Right lobe of liver (tissue), 6 donors: ENCODE data around the gene RELT. TPM values are rescaled to one million over a fixed set of nuclear protein-coding genes. Genes with fewer than 3 reads are reported as not detected.

Experiments
- ATAC-seq, 4 donors: fragments of 200-7000 bp; cut with Tn5 transposase; one replicate each; pipeline ENCODE4 v1.9.1; 2020; ENCODE audit warnings: mild to moderate bottlenecking in 4 of 4, moderate library complexity in 4 of 4
- DNase-seq, 3 donors: peaks; one replicate each; pipeline ENCODE4 v3.0.0-alpha.2; 2020
- H3K27ac ChIP-seq, 3 donors: fragments of 200-600 bp; one replicate each; pipeline ENCODE4 v1.8.0; 2022
- H3K27me3 ChIP-seq, 2 donors: fragments of 200-600 bp; one replicate each; pipeline ENCODE4 v1.8.0; 2022
- H3K36me3 ChIP-seq, 4 donors: fragments of 200-600 bp; sonication (generic) in 1 of 4; one replicate each; pipeline versions ENCODE4 v1.5.1 to v1.8.0; 2017 to 2022; ENCODE audit warnings: control low read depth in 1 of 4
- H3K4me1 ChIP-seq, 4 donors: fragments of 200-600 bp; sonication (generic) in 1 of 4; one replicate each; pipeline versions ENCODE4 v1.5.1 to v1.8.0; 2017 to 2022; ENCODE audit warnings: control low read depth in 1 of 4
- H3K4me3 ChIP-seq, 3 donors: fragments of 200-600 bp; one replicate each; pipeline ENCODE4 v1.8.0; 2022
- H3K9me3 ChIP-seq, 4 donors: fragments of 200-600 bp; sonication (generic) in 1 of 4; one replicate each; pipeline versions ENCODE4 v1.5.1 to v1.8.0; 2017 to 2022; ENCODE audit warnings: control low read depth in 1 of 4
- CTCF ChIP-seq, 4 donors: fragments of 200-600 bp in 3 of 4; fragments of 450-650 bp in 1 of 4; IDR thresholded peaks; one replicate each; pipeline versions ENCODE4 v1.5.1 to v1.8.0; 2016 to 2022; ENCODE audit warnings: antibody characterized with exemption in 4 of 4, mild to moderate bottlenecking in 2 of 4
- POLR2A ChIP-seq: fragments of 450-650 bp; IDR thresholded peaks from one replicate; pipeline ENCODE4 v1.6.1; 2017; ENCODE audit warnings: antibody characterized with exemption, mild to moderate bottlenecking
- WGBS: methylation state at CpG from one replicate; pipeline ENCODE4 v1.1.6; 2018; ENCODE audit warnings: low coverage, low lambda C conversion rate; ENCODE audit not compliant: insufficient coverage; ENCODE audit errors: missing lambda C conversion rate; 5-methylcytosine and 5-hydroxymethylcytosine counted together
- intact Hi-C, 2 donors: fragments of 100-400 bp; cut with DNase I; formaldehyde crosslinking; loops; one replicate each; pipeline versions ENCODE4 v1.11.2 to v1.14.1; 2022
- total RNA-seq, 6 experiments: library from RNA; depleted of rRNA in 2 of 6; stranded (reverse); fragments of >200 nt in 2 of 6; fragmentation: NEBNext Ultra II Directional in 3 of 6; extraction: Animal tissue kit (Norgen Biotek cat#: 25700) in 3 of 6; gene quantifications; one replicate each; pipeline versions ENCODE4 v1.1.0 to v1.2.4, GENCODE V29; 2016 to 2023
- donor health status: DM: no; HTN: yes; CAD: no.
- donor health status: DM: no; HTN: no; CAD: no.
- donor health status: DM: no; HTN: no; CAD: no.
- donor health status: DM: no; HTN: yes; CAD: no.
- donor health status: DM: no; HTN: yes; CAD: no.

RELT gene
- total RNA-seq, 6 experiments from 2014 or later: 0.81 to 5.4 (median 1.6) TPM

- Histone ChIP-seq H3K9me3 (no peaks in the 10 kb centered on the region), H3K4me1 (no peaks in the 10 kb centered on the region), H3K27me3 (no peaks in the 10 kb centered on the region), H3K27ac (no peak overlapping the region), H3K4me3 (no peak overlapping the region), H3K36me3 (no peaks in the 10 kb centered on the region)
- 23% methylated on average over 2 of the region's 4 CpGs for WGBS
- intact Hi-C loops: no loop called here
- no peak for ATAC-seq
- no peak for TF ChIP-seq POLR2A
- TF ChIP-seq CTCF (IDR thresholded peaks at IDR 0.05): no peak
- DNase-seq: no peak
Observed at GRCh38 chr11:73331138-73331916, 44.9 kb upstream of the RELT start.

GRCh38 chr11:73333173-73333572 is 43.0 kb upstream of the RELT start:
- no peak overlapping the region for H3K4me3 ChIP-seq
- no peak for TF ChIP-seq POLR2A
- TF ChIP-seq CTCF (IDR thresholded peaks at IDR 0.05): no peak
- H3K27me3 ChIP-seq: no peaks in the 10 kb centered on the region
- peak overlapping the region in 1 of 3 donors; percentile 37 for H3K27ac ChIP-seq
- DNase-seq (no peak), ATAC-seq (no peak)
- H3K9me3 ChIP-seq: no peaks in the 10 kb centered on the region
- WGBS: 88% methylated on average over 8 of the region's 11 CpGs
- no peaks in the 10 kb centered on the region for H3K36me3 ChIP-seq
- intact Hi-C loops: no loop called here
- H3K4me1 ChIP-seq: no peaks in the 10 kb centered on the region

- no peak for DNase-seq
- Histone ChIP-seq H3K4me3 (no peak overlapping the region), H3K36me3 (no peaks in the 10 kb centered on the region), H3K27ac (peak overlapping the region in 2 of 3 donors; percentile 10 to 37), H3K27me3 (no peaks in the 10 kb centered on the region), H3K9me3 (no peaks in the 10 kb centered on the region), H3K4me1 (no peaks in the 10 kb centered on the region)
- 58% methylated on average over 2 of the region's 4 CpGs for WGBS
- intact Hi-C loops: no loop called here
- ATAC-seq: no peak
- TF ChIP-seq POLR2A: no peak
- no peak for TF ChIP-seq CTCF (IDR thresholded peaks at IDR 0.05)
Observed at GRCh38 chr11:73333640-73334383, 42.4 kb upstream of the RELT start.

GRCh38 chr11:73334384-73335203 is 41.6 kb upstream of the RELT start:
- Histone ChIP-seq H3K4me3 (no peak overlapping the region), H3K36me3 (no peaks in the 10 kb centered on the region), H3K27me3 (no peaks in the 10 kb centered on the region), H3K9me3 (no peaks in the 10 kb centered on the region), H3K27ac (peak overlapping the region in 2 of 3 donors; percentile 10 to 49), H3K4me1 (no peaks in the 10 kb centered on the region)
- TF ChIP-seq POLR2A (no peak), CTCF (IDR thresholded peaks at IDR 0.05) (no peak)
- ATAC-seq (peak; percentile 55 to 76 (median 64)), DNase-seq (peak; percentile 70 to 81 (median 70))
- WGBS: 53% methylated on average over 3 of the region's 6 CpGs
- intact Hi-C loops: no loop called here
